HepG2 (cell line): ENCODE data around the gene METRNL. TPM values are rescaled to one million over a fixed set of nuclear protein-coding genes. Genes with fewer than 3 reads are reported as not detected.
A peak's percentile ranks its signal among the peaks of the same experiment; 100 is the strongest.

ENCODE experiments used
- ATAC-seq: fragments of 200-7000 bp; cut with Tn5 transposase; 3 replicates; pipeline ENCODE4 v1.9.1; 2020; ENCODE audit warnings: mild to moderate bottlenecking, moderate library complexity
- BruUV-seq: library from RNA; stranded (reverse); fragments of 400-500 nt; replicated peaks from 2 replicates; lab custom pipeline; 2021; lab: Mats Ljungman, UMichigan
- CTCF ChIA-PET: fragments of 300-600 bp; formaldehyde crosslinking; extraction: SDS; loops from one replicate; lab custom pipeline; 2021; ENCODE audit warnings: low total read pairs, inconsistent platforms, low intra/inter-chr PET ratio; lab: Yijun Ruan, JAX
- POLR2A ChIA-PET: fragments of 350-600 bp; sonication (Branson Sonifier 250); formaldehyde crosslinking; loops from one replicate; lab custom pipeline; 2020; ENCODE audit warnings: antibody characterized with exemption, inconsistent platforms; lab: Yijun Ruan, JAX
- DNase-seq: peaks from one replicate; pipeline ENCODE4 v3.0.0-alpha.2; 2015; ENCODE audit warnings: low spot score
- FAIRE-seq: peaks from 3 replicates; lab custom pipeline; 2011; peaks lifted over from hg19 to GRCh38; lab: Jason Lieb, UNC
- H2AFZ ChIP-seq: one replicate; pipeline ENCODE4 v1.6.1; 2011; ENCODE audit warnings: low read length, inconsistent platforms
- H3K27ac ChIP-seq: fragments of 300-600 bp; 3 replicates; pipeline ENCODE4 v1.8.0; 2011; ENCODE audit warnings: mixed run types, mild to moderate bottlenecking, mixed read lengths, low read length, inconsistent platforms; ENCODE audit not compliant: insufficient read depth; ENCODE audit errors: extremely low read length
- H3K27me3 ChIP-seq, 2 experiments: fragments of 200-600 bp in 1 of 2; 2 replicates in 1 of 2; 3 replicates in 1 of 2; pipeline versions ENCODE4 v1.6.0 to v1.8.0; 2011; ENCODE audit warnings: low read length in 2 of 2, mild to moderate bottlenecking in 2 of 2, moderate library complexity in 2 of 2, inconsistent platforms in 1 of 2; ENCODE audit not compliant: insufficient read depth in 2 of 2, control insufficient read depth in 1 of 2
- H3K36me3 ChIP-seq, 2 experiments: fragments of 200-600 bp in 1 of 2; replicated peaks in 1 of 2; 2 replicates in 1 of 2; 3 replicates in 1 of 2; pipeline versions ENCODE4 v1.5.1 to v1.8.0; 2011; ENCODE audit warnings: low read length in 2 of 2, inconsistent platforms in 1 of 2; ENCODE audit not compliant: insufficient read depth in 2 of 2, control insufficient read depth in 1 of 2
- H3K4me1 ChIP-seq: 2 replicates; pipeline ENCODE4 v1.5.1; 2012; ENCODE audit warnings: low read length, inconsistent platforms; ENCODE audit not compliant: insufficient read depth
- H3K4me2 ChIP-seq: 2 replicates; pipeline ENCODE4 v1.6.0; 2011; ENCODE audit warnings: low read depth, low read length, inconsistent platforms
- H3K4me3 ChIP-seq, 3 experiments: fragments of 200-600 bp in 1 of 3; sonication (generic), shearing (Covaris generic) in 1 of 3; replicated peaks in 1 of 3; 2 replicates each; pipeline ENCODE4 v1.5.1; 2011 to 2016; ENCODE audit warnings: low read length in 3 of 3, inconsistent platforms in 2 of 3, low read depth in 2 of 3, mild to moderate bottlenecking in 2 of 3, control low read depth in 1 of 3, mixed read lengths in 1 of 3; ENCODE audit not compliant: insufficient read depth in 1 of 3
- H3K79me2 ChIP-seq: one replicate; pipeline ENCODE4 v1.6.1; 2011; ENCODE audit warnings: low read length, inconsistent platforms; ENCODE audit not compliant: insufficient read depth
- H3K9ac ChIP-seq: 2 replicates; pipeline ENCODE4 v1.6.0; 2011; ENCODE audit warnings: mild to moderate bottlenecking, low read depth, low read length, inconsistent platforms; ENCODE audit not compliant: insufficient read depth
- H3K9me3 ChIP-seq: 2 replicates; pipeline ENCODE4 v1.5.1; 2012; ENCODE audit warnings: mild to moderate bottlenecking, low read length
- H4K20me1 ChIP-seq: 2 replicates; pipeline ENCODE4 v1.6.0; 2011; ENCODE audit warnings: inconsistent platforms, mild to moderate bottlenecking, low read length, moderate library complexity; ENCODE audit not compliant: insufficient read depth
- ARID2 ChIP-seq: sonication (generic); formaldehyde crosslinking; IDR thresholded peaks from 2 replicates; pipeline ENCODE4 v1.8.1; 2022; ENCODE audit warnings: mild to moderate bottlenecking, missing genetic modification reagents, borderline replicate concordance
- GABPA ChIP-seq, 2 experiments: IDR thresholded peaks; 2 replicates each; pipeline ENCODE4 v1.6.1; 2011 to 2016; ENCODE audit warnings: low read depth in 2 of 2, low read length in 1 of 2, missing biosample characterization in 1 of 2, missing genetic modification characterization in 1 of 2
- MTF2 ChIP-seq: sonication (generic); formaldehyde crosslinking; IDR thresholded peaks from 2 replicates; pipeline ENCODE4 v1.5.0; 2020; ENCODE audit warnings: missing genetic modification reagents, borderline replicate concordance
- SYNCRIP ChIP-seq: fragments of 200-400 bp; formaldehyde crosslinking; IDR thresholded peaks from 2 replicates; pipeline ENCODE4 v1.6.1; 2018; ENCODE audit warnings: mild to moderate bottlenecking, low read depth, low read length; ENCODE audit not compliant: insufficient read depth
- ZFP37 ChIP-seq: sonication (generic); formaldehyde crosslinking; IDR thresholded peaks from 2 replicates; pipeline ENCODE4 v1.4.0; 2020; ENCODE audit warnings: missing genetic modification reagents, borderline replicate concordance
- ZNF317 ChIP-seq: sonication (generic); formaldehyde crosslinking; IDR thresholded peaks from 2 replicates; pipeline ENCODE4 v1.5.0; 2020; ENCODE audit warnings: mild to moderate bottlenecking, missing genetic modification reagents
- ZNF367 ChIP-seq: sonication (generic); formaldehyde crosslinking; IDR thresholded peaks from 2 replicates; pipeline ENCODE4 v1.4.0; 2020; ENCODE audit warnings: missing genetic modification reagents, borderline replicate concordance
- ZNF530 ChIP-seq: sonication (generic); formaldehyde crosslinking; IDR thresholded peaks from 2 replicates; pipeline ENCODE4 v1.5.0; 2020; ENCODE audit warnings: low read depth, mild to moderate bottlenecking, missing genetic modification reagents
- ZNF703 ChIP-seq: sonication (generic); formaldehyde crosslinking; IDR thresholded peaks from 2 replicates; pipeline ENCODE4 v1.5.1; 2020; ENCODE audit warnings: missing genetic modification reagents, mild to moderate bottlenecking, moderate library complexity, borderline replicate concordance
- ZNF772 ChIP-seq: sonication (generic); formaldehyde crosslinking; IDR thresholded peaks from 2 replicates; pipeline ENCODE4 v1.5.0; 2020; ENCODE audit warnings: mild to moderate bottlenecking, missing genetic modification reagents
- WGBS: methylation state at CpG from one replicate; pipeline ENCODE4 v1.1.6; 2017; ENCODE audit warnings: low lambda C conversion rate; 5-methylcytosine and 5-hydroxymethylcytosine counted together
- in situ Hi-C: cut with HindIII; loops from 2 replicates; pipeline ENCODE4 v1.10.0; 2017; ENCODE audit warnings: low pct_unique_long_range_greater_than_20kb; ENCODE audit not compliant: extremely low pct_ligation_motif_present
- intact Hi-C: fragments of 100-400 bp; cut with micrococcal nuclease; formaldehyde crosslinking; loops from one replicate; pipeline ENCODE4 v1.10.0; 2022; ENCODE audit not compliant: unreplicated experiment
- polyA plus RNA-seq, 8 experiments: library from polyadenylated mRNA; depleted of rRNA in 3 of 8; stranded (reverse) in 7 of 8; unstranded in 1 of 8; fragments of >200 nt; fragmentation: Illumina TruSeq in 4 of 8; extraction: Trizol in 4 of 8; gene quantifications; 2 replicates each; pipeline versions ENCODE4 v1.2.1 to v1.2.3, GENCODE V29; 2011 to 2016; ENCODE audit warnings: low read depth in 4 of 8, missing spikeins in 1 of 8, mixed read lengths in 1 of 8; ENCODE audit not compliant: insufficient read depth in 1 of 8
- total RNA-seq, 5 experiments: library from RNA; depleted of rRNA; stranded (reverse); fragments of >200 nt; fragmentation: Illumina TruSeq; extraction: Trizol; gene quantifications; 2 replicates each; pipeline ENCODE4 v1.2.3, GENCODE V29; 2016; ENCODE audit warnings: low read depth in 1 of 5
- TF ChIP-seq, protein P1 (sequence below): sonication (generic); formaldehyde crosslinking; IDR thresholded peaks from 2 replicates; pipeline ENCODE4 v1.4.0; 2020; ENCODE audit warnings: missing genetic modification reagents, borderline replicate concordance
- TF ChIP-seq, protein P2 (sequence below): sonication (generic); formaldehyde crosslinking; IDR thresholded peaks from 2 replicates; pipeline ENCODE4 v1.5.1; 2020; ENCODE audit warnings: mild to moderate bottlenecking, missing genetic modification reagents, moderate library complexity

Gene METRNL
- total and polyA plus RNA-seq, 2 of the 13 experiments (the other 11 are each of a cell fraction or from before 2014, with no cell fraction given), result 0.66 to 0.84 TPM

DNA sequence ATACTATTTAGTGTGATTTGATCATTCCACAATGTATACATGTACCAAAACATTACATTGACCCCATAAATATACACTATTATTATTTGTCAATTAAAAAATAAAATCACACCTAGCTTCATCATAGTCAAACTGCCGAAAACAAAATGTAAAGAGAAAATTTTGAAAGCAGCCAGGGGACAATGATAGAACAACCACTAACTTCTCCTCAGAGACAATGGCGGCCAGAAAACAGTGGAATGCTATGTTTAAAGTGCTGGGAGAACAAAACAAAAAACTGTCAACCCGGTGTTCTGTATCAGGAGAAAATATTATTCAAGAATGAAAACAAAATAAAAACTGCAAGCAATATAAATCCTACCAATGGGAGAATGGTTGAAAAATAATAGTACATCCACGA, 63.2 kb downstream of the METRNL start:
- Histone ChIP-seq H3K4me3 (no peak overlapping the region), H3K9me3 (peaks cover 13% of the 10 kb centered on the region; the same call in 1 of the 2 replicates), H2AFZ (no peak overlapping the region), H3K4me2 (no peak overlapping the region), H3K27ac (no peak overlapping the region), H3K27me3 (peaks cover 7 to 46% of the 10 kb centered on the region in 2 experiments), H4K20me1 (no peaks in the 10 kb centered on the region; the same call in 1 of the 2 replicates), H3K36me3 (no peaks in the 10 kb centered on the region), H3K79me2 (no peaks in the 10 kb centered on the region), H3K9ac (no peak overlapping the region), H3K4me1 (peaks cover 6% of the 10 kb centered on the region; the same call in 1 of the 2 replicates)
- TF ChIP-seq GABPA (IDR thresholded peaks at IDR 0.05; ENCODE audit: low read depth, low read length) (no peak), GABPA (CRISPR knock-in tag; IDR thresholded peaks at IDR 0.05; ENCODE audit: low read depth) (no peak), MTF2 (CRISPR knock-in tag) (no peak), ZNF367 (CRISPR knock-in tag) (no peak), ZNF317 (CRISPR knock-in tag) (peak; percentile 98)
- TF ChIP-seq, protein P1, sequence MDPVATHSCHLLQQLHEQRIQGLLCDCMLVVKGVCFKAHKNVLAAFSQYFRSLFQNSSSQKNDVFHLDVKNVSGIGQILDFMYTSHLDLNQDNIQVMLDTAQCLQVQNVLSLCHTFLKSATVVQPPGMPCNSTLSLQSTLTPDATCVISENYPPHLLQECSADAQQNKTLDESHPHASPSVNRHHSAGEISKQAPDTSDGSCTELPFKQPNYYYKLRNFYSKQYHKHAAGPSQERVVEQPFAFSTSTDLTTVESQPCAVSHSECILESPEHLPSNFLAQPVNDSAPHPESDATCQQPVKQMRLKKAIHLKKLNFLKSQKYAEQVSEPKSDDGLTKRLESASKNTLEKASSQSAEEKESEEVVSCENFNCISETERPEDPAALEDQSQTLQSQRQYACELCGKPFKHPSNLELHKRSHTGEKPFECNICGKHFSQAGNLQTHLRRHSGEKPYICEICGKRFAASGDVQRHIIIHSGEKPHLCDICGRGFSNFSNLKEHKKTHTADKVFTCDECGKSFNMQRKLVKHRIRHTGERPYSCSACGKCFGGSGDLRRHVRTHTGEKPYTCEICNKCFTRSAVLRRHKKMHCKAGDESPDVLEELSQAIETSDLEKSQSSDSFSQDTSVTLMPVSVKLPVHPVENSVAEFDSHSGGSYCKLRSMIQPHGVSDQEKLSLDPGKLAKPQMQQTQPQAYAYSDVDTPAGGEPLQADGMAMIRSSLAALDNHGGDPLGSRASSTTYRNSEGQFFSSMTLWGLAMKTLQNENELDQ (CRISPR knock-in tag), result no peak
- no TSS peak for BruUV-seq
- WGBS, result 16% methylated on average over 4 of the region's 4 CpGs
- ChIA-PET POLR2A (no interaction called here), CTCF (no interaction called here)
- in situ Hi-C loops, result no loop called here
- ATAC-seq (no peak), DNase-seq (no peak), FAIRE-seq (no peak)
- intact Hi-C loops, result no loop called here

DNA sequence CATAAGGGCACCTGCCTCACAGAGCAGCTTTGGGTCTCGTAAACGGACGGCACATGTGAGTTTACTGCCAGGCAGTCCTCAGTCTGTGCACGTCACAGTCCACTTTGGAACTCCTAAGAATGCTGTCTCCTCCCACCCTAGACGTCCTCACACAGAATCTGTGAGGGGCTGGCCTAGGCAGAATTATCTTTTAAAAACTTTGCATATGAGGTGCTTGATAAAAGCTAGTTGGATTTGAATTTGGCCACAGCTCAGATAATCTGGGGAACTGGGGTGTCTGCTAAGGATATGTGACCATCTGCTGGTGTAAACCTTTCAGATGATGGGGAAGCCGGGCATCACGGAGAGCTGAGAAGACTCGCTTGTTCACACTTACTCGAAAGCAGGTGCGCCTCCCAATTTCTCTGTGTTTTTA, 64.4 kb downstream of the METRNL start:
- H3K79me2 ChIP-seq, result no peaks in the 10 kb centered on the region
- H3K27ac ChIP-seq, result no peak overlapping the region
- in situ Hi-C loops (no loop called here), intact Hi-C loops (no loop called here)
- H4K20me1 ChIP-seq, result no peaks in the 10 kb centered on the region
- no peak overlapping the region for H3K4me2 ChIP-seq
- peaks cover 13% of the 10 kb centered on the region; the same call in 1 of the 2 replicates for H3K9me3 ChIP-seq
- no peak overlapping the region for H3K9ac ChIP-seq
- peaks cover 6% of the 10 kb centered on the region; the same call in 1 of the 2 replicates for H3K4me1 ChIP-seq
- CTCF ChIA-PET, result no interaction called here
- DNase-seq (no peak), FAIRE-seq (no peak), ATAC-seq (no peak)
- no TSS peak for BruUV-seq
- H3K4me3 ChIP-seq, result no peak overlapping the region
- peaks cover 5 to 48% of the 10 kb centered on the region in 2 experiments for H3K27me3 ChIP-seq
- no peak overlapping the region for H2AFZ ChIP-seq
- H3K36me3 ChIP-seq, result no peaks in the 10 kb centered on the region
- WGBS, result 63% methylated on average over 10 of the region's 10 CpGs
- POLR2A ChIA-PET, result no interaction called here
- TF ChIP-seq ZNF703 (CRISPR knock-in tag) (no peak), ZNF772 (CRISPR knock-in tag) (no peak), ARID2 (no peak), ZNF530 (no peak), SYNCRIP (no peak), ZFP37 (CRISPR knock-in tag) (no peak)
- TF ChIP-seq, protein P2, sequence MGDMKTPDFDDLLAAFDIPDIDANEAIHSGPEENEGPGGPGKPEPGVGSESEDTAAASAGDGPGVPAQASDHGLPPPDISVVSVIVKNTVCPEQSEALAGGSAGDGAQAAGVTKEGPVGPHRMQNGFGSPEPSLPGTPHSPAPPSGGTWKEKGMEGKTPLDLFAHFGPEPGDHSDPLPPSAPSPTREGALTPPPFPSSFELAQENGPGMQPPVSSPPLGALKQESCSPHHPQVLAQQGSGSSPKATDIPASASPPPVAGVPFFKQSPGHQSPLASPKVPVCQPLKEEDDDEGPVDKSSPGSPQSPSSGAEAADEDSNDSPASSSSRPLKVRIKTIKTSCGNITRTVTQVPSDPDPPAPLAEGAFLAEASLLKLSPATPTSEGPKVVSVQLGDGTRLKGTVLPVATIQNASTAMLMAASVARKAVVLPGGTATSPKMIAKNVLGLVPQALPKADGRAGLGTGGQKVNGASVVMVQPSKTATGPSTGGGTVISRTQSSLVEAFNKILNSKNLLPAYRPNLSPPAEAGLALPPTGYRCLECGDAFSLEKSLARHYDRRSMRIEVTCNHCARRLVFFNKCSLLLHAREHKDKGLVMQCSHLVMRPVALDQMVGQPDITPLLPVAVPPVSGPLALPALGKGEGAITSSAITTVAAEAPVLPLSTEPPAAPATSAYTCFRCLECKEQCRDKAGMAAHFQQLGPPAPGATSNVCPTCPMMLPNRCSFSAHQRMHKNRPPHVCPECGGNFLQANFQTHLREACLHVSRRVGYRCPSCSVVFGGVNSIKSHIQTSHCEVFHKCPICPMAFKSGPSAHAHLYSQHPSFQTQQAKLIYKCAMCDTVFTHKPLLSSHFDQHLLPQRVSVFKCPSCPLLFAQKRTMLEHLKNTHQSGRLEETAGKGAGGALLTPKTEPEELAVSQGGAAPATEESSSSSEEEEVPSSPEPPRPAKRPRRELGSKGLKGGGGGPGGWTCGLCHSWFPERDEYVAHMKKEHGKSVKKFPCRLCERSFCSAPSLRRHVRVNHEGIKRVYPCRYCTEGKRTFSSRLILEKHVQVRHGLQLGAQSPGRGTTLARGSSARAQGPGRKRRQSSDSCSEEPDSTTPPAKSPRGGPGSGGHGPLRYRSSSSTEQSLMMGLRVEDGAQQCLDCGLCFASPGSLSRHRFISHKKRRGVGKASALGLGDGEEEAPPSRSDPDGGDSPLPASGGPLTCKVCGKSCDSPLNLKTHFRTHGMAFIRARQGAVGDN (CRISPR knock-in tag), result no peak
